ENCODE data around the gene MCC.

Gene MCC

GRCh38 chr5:113052041-113052795 is 436.0 kb downstream of the MCC start:
- DNase-seq (ENCODE audit: low spot score): no peak

- DNase-seq (ENCODE audit: low spot score): no peak
These were observed 437.4 kb downstream of the MCC start for GRCh38 chr5:113050721-113051382.

GRCh38 chr5:113048931-113049330 is 439.3 kb downstream of the MCC start:
- no peak for DNase-seq (ENCODE audit: low spot score)

- no peak for DNase-seq (ENCODE audit: low spot score)
These were observed 440.3 kb downstream of the MCC start for GRCh38 chr5:113047733-113048652.

GRCh38 chr5:113047234-113047633 is 441.0 kb downstream of the MCC start:
- DNase-seq (ENCODE audit: low spot score): no peak

GRCh38 chr5:113044776-113045465 is 443.3 kb downstream of the MCC start:
- DNase-seq (ENCODE audit: low spot score): no peak

DNA sequence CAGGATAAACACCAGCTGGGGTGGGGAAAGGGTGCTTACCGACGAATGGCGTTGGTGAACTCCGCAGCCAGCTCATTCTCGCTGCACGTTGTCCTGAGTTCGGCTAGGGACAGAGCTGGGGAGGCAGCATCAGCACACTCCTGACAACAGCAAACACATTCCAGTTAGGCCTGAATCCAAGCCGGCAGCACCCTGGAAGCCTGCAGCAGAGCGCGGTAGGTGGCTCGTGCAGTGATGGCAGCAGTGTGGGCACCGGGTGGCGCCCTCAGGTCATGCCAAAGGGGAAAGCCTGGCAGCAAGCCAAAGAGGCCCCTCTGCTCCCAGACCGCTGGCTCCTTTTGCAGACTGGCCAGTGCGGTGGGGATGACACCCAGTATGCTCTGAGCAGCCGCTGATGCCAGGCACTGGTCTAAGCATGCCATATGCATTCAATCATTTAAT is 444.7 kb downstream of the MCC start:
- DNase-seq (ENCODE audit: low spot score): peak; percentile 73

DNA sequence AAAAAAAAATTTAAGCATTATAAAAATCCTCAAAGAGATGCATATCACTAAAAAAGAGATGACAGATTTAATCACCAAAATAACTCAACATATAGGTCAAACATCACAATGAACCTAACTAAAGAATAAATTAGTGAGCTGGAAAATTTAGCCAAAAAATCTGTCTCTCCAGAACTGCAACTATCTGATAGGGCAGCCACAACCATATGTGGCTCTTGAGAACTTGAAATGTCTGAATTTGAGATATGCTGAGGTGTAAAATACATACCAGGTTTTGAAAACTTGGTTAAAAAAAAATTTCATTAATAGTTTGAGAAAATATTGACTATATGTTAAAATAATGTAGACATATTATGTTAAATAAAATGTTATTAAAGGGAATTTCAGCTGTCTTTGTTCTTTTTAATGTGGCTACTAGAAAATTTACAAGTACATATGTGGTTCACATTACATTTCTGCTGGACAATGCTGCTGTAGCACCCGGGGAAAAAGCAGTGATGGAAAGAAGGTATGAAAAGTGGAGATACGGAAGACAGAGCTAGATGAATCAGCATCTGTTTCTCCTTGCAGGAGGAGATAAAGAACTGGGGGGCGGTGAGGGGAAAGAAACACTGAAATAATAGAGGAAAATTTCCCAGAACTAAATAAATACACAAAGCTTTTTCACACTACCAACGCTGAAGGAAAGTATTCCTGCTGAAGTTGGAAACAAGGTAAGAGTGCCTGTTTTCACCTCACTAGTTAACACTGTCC is 445.6 kb downstream of the MCC start:
- DNase-seq (ENCODE audit: low spot score): no peak

DNA sequence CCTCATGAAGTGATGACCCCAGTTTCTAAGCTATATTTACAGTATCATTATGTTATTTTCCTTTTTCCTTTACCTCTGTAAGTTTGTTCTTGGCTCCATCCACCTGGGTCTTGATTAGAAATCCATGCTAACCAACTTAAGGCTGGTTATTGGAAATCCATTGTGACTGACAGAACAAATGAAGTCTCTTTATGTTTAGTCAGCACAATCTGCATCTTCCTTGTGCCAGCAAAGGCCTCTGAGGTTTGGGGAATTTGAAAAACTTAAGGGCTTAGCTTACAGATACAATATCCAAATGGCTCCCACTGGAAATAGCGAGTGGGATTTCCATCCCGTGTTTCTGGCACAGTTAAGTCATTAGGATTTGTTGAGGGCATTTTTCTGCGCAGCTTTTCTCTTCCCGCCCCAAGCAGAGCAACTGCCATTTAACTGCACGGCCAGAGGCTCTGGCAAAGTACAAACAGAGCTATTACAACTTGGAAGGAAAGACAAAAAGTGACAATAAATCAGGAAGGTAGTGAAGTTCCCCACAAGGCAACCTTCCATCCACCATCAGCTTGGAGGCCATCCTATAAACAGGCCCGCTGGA is 447.5 kb downstream of the MCC start:
- no peak for DNase-seq (ENCODE audit: low spot score)

- no peak for DNase-seq (ENCODE audit: low spot score)
These were observed 448.3 kb downstream of the MCC start for GRCh38 chr5:113039934-113040285.

- DNase-seq (ENCODE audit: low spot score): peak; percentile 27
These were observed 448.9 kb downstream of the MCC start for GRCh38 chr5:113039229-113039933.

DNA sequence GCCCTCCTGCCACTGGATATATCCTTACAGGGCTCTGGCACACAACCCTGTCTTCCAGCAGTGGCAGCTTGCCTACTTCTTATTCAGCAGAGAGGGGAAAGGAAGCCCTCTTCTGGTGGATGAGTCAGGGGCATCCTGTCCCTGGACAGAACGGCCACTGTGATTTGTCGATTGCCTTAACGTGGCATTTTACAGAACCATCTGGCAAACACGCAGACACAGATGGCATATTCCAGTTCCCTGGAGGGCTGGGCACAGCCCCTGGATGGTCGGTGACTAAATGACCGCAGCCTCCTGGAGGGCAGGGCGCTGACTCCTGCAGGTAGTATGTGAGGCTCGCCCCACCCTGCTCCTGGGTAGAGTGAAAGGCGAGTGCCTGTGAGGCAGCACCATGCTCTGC is 449.5 kb downstream of the MCC start:
- no peak for DNase-seq (ENCODE audit: low spot score)

GRCh38 chr5:113038136-113038535 is 450.1 kb downstream of the MCC start:
- DNase-seq (ENCODE audit: low spot score): no peak

DNA sequence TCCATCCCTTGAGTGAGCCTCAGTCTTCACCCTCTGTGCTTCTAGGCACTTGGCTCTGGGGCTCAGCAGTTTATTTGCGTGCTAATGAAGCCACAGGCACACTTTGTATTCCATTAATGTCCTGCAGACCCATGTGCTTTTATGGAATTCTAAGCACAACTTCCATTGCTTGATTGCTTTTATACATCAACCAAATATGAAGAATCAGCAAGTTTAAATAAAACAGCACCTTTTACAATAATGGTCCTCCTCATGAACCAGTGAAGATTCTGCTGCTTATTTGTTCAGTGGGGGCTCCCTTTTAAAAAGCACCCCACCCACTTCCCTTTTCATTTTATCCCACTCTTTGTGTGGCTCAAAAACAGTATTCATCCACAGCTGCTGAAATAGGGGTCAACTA is 451.4 kb downstream of the MCC start:
- no peak for DNase-seq (ENCODE audit: low spot score)

DNA sequence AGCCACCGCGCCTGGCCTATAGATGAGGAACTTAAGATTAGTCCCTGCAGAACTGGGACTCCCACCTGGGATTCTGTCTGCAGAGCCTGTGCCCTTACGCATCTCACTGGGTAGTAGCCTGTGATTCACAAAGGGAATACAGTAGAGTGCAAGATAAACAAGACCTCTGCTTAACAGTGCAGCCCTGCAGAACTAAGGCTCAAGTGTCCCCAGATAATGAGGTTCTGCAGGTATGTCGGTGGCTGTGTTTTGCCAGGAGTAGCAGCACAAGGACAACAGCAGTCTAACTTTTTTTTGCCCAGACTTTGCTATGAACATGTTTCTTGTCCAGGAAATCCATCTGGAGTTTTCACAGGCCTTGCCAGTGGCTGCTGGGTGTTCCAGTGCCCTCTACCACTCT is 451.9 kb downstream of the MCC start:
- no peak for DNase-seq (ENCODE audit: low spot score)

- DNase-seq (ENCODE audit: low spot score): no peak
These were observed 453.2 kb downstream of the MCC start for GRCh38 chr5:113035096-113035495.

DNA sequence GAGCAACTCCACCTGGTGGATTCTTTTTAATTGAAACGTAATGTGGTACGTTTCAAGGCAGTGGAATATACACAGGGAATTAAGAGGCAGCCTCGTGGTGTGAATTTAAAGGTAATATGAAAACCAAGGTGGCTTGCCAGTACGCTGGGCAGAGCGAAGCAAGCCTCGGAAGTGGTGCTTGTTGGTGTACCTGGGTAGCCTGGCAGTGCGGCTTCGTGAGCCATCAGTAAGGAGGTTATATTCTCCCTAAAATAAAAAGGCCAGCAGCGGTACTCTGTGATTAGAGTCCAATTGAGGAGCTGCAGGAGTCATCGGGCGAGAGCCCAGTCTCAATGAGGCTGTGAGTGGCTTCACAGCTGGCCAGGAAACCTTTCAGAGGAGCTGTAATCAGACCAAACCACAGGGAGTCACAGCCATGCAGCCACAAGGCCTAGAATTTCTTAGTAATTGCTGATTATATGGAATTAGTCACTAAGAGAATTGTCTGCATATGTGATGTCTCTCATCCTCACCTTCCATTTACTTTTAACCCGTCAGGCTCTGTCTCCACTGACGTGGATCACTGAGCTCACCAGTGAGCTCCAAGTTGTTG is 454.0 kb downstream of the MCC start:
- DNase-seq (ENCODE audit: low spot score): no peak

DNA sequence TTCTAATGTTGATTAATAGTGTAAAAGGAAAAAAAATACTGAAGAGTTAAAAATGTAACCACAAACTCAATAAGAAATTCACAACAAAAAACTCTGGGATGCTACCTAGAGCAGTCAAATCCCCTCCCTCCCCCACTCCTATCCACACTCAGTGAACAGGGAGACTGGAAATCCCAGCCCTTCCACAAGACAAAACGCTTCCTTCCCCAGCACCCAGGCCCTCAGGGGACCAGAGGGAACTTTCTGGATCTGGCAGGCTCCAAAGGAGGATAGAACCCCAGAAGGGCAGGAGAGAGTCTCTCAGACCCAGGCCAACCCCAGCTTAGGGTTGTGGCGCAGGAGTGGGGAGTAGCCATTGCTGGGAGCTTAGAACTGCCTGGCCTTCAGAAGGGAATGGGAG is 456.7 kb downstream of the MCC start:
- no peak for DNase-seq (ENCODE audit: low spot score)

GRCh38 chr5:113031104-113031503 is 457.1 kb downstream of the MCC start:
- no peak for DNase-seq (ENCODE audit: low spot score)

DNA sequence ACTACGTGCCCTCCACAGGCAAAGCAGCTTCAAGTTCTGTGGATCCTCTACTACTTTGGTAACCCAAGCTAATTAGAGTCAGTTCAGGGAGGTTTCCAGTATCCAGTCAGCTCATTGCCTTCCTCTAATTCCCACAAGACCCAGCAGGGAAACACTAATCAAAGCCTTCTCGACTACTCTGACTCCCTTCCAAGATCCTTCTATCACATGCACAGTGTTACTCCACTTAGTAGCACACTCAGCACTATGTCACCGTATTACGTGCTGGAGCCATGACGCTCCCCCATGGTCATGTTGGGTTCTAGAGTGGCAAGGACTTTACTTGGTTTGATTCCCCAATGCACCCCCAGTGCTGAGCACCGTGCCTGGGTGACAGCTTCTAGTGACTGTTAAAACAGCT is 458.6 kb downstream of the MCC start:
- DNase-seq (ENCODE audit: low spot score): no peak
